HEK293T (cell line): ENCODE results near the gene PLCB2.

Source experiments
- CTCF ChIA-PET: fragments of 350-600 bp; formaldehyde crosslinking; extraction: SDS; loops from one replicate; lab custom pipeline; 2021; ENCODE audit warnings: antibody characterized with exemption, inconsistent platforms; lab: Yijun Ruan, JAX
- POLR2A ChIA-PET: fragments of 350-600 bp; formaldehyde crosslinking; extraction: SDS; loops from one replicate; lab custom pipeline; 2020; ENCODE audit warnings: antibody characterized with exemption, inconsistent platforms; lab: Yijun Ruan, JAX
- DNase-seq: peaks from one replicate; pipeline ENCODE4 v3.0.0; 2012; ENCODE audit warnings: mixed read lengths; ENCODE audit errors: extremely low spot score
- ARNT ChIP-seq: fragments of 450-650 bp; IDR thresholded peaks from 2 replicates; pipeline ENCODE4 v1.6.1; 2017; ENCODE audit warnings: mild to moderate bottlenecking
- BHLHE40 ChIP-seq: fragments of 450-650 bp; IDR thresholded peaks from 2 replicates; pipeline ENCODE4 v1.6.1; 2016; ENCODE audit warnings: mild to moderate bottlenecking, moderate library complexity, borderline replicate concordance
- CTBP1 ChIP-seq: fragments of 450-650 bp; IDR thresholded peaks from 2 replicates; pipeline ENCODE4 v1.6.1; 2016; ENCODE audit warnings: borderline replicate concordance
- ELF4 ChIP-seq: fragments of 450-650 bp; IDR thresholded peaks from 2 replicates; pipeline ENCODE4 v1.6.1; 2017; ENCODE audit warnings: antibody characterized with exemption
- FOXA1 ChIP-seq: fragments of 450-650 bp; IDR thresholded peaks from 2 replicates; pipeline ENCODE4 v1.6.1; 2016; ENCODE audit warnings: mild to moderate bottlenecking
- FOXK2 ChIP-seq: fragments of 450-650 bp; IDR thresholded peaks from 2 replicates; pipeline ENCODE4 v1.6.1; 2016; ENCODE audit warnings: mild to moderate bottlenecking
- FOXM1 ChIP-seq: fragments of 450-650 bp; IDR thresholded peaks from 2 replicates; pipeline ENCODE4 v1.6.1; 2017; ENCODE audit warnings: mild to moderate bottlenecking, borderline replicate concordance
- HDGF ChIP-seq: fragments of 450-650 bp; IDR thresholded peaks from 2 replicates; pipeline ENCODE4 v1.6.1; 2017; ENCODE audit warnings: antibody characterized with exemption, borderline replicate concordance
- L3MBTL2 ChIP-seq: fragments of 450-650 bp; conservative IDR thresholded peaks from 2 replicates; pipeline ENCODE4 v1.6.1; 2016; ENCODE audit warnings: mild to moderate bottlenecking
- LEF1 ChIP-seq: fragments of 450-650 bp; IDR thresholded peaks from 2 replicates; pipeline ENCODE4 v1.6.1; 2017; ENCODE audit warnings: mild to moderate bottlenecking, borderline replicate concordance
- NFRKB ChIP-seq: fragments of 450-650 bp; IDR thresholded peaks from 2 replicates; pipeline ENCODE4 v1.6.1; 2016; ENCODE audit warnings: mild to moderate bottlenecking, moderate library complexity
- SP1 ChIP-seq: fragments of 450-650 bp; IDR thresholded peaks from 2 replicates; pipeline ENCODE4 v1.6.1; 2017
- SUZ12 ChIP-seq: fragments of 450-650 bp; IDR thresholded peaks from 2 replicates; pipeline ENCODE4 v1.6.1; 2016; ENCODE audit warnings: mild to moderate bottlenecking
- TARDBP ChIP-seq: fragments of 450-650 bp; IDR thresholded peaks from 2 replicates; pipeline ENCODE4 v1.6.1; 2016
- ZNF384 ChIP-seq: fragments of 450-650 bp; IDR thresholded peaks from 2 replicates; pipeline ENCODE4 v1.6.1; 2016
- TF ChIP-seq, protein P1 (sequence below): fragments of 450-650 bp; IDR thresholded peaks from 2 replicates; pipeline ENCODE4 v1.6.1; 2016

PLCB2 gene

DNA sequence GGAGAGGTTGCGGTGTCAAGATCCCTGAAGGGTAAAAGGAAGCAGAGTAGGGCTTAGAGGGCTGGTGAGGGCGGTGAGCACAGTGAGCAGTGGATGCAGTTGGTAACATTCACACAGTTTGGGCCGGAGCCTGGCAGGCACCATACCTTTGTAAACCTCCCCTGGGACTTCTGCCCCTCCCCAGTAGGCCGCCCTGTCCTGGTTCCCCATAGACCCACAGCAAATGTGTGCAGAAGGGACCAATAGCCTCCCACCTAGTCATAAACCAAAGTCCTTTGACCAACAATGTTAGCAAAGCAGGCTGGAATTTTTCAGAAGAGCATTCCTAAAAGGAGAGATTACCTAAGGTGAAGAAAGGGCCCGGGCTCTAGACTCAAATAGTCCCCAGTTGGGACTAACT, 41.4 kb upstream of the PLCB2 start:
- TF ChIP-seq NFRKB (no peak), CTBP1 (no peak), ELF4 (no peak)
- no peak for DNase-seq
- ChIA-PET CTCF (no interaction called here), POLR2A (interaction anchor here (0.9 kb wide), 1 partner anchor 12 kb away, joined by 3 read pairs; no protein-coding TSS in a partner anchor)

DNA sequence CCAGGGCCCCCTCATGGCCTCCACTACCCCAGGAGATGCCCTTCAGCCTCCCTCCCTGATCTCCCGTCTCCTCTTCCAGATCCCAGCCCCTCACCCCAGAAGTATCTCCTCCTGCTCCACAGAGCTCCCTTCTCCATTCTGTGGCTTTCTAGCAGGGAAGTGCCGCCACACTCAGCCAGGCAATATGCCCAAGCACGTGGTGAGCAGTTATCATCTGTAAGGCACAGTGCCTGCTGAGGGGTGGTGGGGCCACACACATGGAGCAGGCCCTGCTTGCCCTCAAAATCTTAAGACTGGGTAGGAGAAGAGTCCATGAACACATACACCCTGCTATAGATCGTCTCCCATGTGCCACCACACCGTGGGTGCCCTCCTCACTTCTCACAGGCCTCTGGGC, 40.7 kb upstream of the PLCB2 start:
- ChIA-PET CTCF (no interaction called here), POLR2A (interaction anchor here (1.4 kb wide), 1 partner anchor 57 kb away, joined by 3 read pairs; the partner anchor contains the start of gene IVD)
- TF ChIP-seq FOXK2 = no peak
- TF ChIP-seq ZNF384 = no peak
- TF ChIP-seq CTBP1 = no peak
- TF ChIP-seq ELF4 = no peak
- no peak for TF ChIP-seq TARDBP
- DNase-seq = no peak

DNA sequence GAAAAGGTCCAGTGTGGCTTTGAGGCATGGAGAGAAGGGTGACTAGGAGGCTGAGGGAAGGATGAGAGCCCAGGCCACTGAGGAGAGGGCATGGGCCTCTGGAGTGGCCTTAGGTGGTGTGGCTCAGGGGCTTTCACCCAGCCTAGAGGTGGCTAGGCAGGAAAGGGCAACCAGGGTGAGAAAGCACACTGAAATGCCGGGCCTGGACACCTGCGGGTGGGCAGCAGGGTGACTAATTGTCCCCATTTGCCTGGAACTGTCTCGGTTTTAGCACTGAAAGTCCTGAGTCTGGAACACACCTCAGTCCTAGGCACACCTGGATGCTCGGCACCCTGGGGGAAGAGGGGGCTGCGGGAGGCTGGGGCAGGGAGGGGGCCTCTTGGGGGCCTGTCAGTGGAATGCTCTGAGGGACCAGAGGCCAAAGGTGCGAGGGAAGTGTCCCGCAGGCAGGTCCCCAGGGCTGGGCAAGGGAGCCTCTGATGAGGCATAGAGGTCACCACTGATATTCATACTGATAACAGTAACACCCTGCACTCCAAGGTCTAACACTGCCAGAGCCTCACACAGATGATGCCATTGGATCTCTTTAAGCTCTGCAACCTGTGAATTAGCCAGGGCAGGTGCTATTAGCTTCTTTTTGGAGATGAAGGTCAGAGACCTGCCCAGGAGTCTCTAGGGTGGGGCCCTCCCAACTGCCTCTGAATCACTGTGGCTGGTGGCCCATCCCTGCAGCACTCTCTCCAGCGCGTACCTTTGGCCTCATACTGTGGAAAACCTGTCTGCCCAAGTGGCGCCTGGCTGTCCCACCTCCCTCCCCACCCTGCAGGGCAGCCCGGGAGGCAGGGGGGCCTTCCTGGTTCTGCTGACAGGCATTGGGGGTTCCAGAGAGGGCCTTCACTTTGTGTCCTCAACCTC, 40.1 kb upstream of the PLCB2 start:
- TF ChIP-seq NFRKB (no peak), LEF1 (no peak), ZNF384 (no peak), BHLHE40 (no peak), SP1 (no peak), FOXM1 (no peak), FOXK2 (no peak), ELF4 (no peak), CTBP1 (no peak), HDGF (no peak), SUZ12 (no peak), ARNT (no peak), TARDBP (no peak), L3MBTL2 (no peak), FOXA1 (no peak)
- TF ChIP-seq, protein P1, sequence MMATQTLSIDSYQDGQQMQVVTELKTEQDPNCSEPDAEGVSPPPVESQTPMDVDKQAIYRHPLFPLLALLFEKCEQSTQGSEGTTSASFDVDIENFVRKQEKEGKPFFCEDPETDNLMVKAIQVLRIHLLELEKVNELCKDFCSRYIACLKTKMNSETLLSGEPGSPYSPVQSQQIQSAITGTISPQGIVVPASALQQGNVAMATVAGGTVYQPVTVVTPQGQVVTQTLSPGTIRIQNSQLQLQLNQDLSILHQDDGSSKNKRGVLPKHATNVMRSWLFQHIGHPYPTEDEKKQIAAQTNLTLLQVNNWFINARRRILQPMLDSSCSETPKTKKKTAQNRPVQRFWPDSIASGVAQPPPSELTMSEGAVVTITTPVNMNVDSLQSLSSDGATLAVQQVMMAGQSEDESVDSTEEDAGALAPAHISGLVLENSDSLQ = no peak
- POLR2A ChIA-PET = interaction anchor here (1.4 kb wide), 1 partner anchor 58 kb away, joined by 3 read pairs; the partner anchor contains the start of gene IVD
- CTCF ChIA-PET = no interaction called here
- DNase-seq = no peak

DNA sequence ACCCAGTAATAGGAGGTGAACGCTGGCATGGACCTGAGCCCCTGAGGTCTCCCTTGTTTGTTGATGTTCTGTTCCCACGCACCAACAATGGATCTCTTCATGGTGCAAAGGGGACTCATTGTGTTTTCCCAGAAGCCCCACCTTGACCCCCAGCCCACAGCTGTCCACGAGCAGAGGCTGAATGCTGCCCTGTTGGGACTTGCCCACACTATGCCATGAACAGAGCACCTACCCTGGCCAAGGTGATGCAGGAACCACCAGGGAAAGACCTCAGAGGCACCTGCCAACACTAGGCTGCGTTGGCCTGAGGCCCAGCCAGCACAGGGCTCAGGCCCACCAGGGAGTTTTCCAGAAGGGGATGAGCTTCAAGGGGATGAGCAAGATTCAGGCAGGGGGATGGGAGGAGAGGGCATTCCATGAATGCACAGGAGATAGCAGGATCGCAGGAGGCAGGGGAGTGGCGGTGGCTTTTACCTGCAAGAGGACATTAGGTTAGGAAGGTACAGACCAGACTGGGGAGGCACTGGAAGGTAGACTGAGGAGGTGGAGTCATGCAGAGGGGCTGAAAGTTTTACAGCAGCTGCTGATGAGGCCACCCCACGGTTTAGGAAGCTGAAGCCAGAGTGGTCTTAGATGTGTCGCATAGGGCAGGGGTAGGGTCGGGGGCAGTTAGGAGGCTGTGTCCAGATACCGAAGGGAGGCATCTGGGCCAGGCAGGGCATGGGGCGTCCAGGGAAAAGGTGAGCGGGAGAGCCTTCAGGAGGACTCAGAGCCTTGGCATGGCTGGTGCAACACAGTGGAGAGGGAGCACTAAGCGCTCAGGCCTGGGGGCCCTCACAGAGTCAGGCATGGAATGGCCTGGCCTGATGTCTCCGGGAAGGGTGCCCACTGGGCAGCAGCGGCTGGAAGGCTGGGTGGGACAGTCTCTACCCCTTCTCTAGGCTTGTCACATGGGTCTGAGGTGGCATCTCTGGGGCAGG, 39.1 kb upstream of the PLCB2 start:
- no peak for DNase-seq
- no peak for TF ChIP-seq ZNF384
- TF ChIP-seq TARDBP = no peak
- TF ChIP-seq HDGF = no peak
- TF ChIP-seq BHLHE40 = no peak
- no peak for TF ChIP-seq FOXA1
- TF ChIP-seq L3MBTL2 = no peak
- TF ChIP-seq, protein P1 = no peak
- ChIA-PET POLR2A (interaction anchor here (1.7 kb wide), 1 partner anchor 59 kb away, joined by 3 read pairs; the partner anchor contains the start of gene IVD), CTCF (interaction anchor here (0.6 kb wide), 1 partner anchor 16 kb away, joined by 3 read pairs; no protein-coding TSS in a partner anchor)

DNA sequence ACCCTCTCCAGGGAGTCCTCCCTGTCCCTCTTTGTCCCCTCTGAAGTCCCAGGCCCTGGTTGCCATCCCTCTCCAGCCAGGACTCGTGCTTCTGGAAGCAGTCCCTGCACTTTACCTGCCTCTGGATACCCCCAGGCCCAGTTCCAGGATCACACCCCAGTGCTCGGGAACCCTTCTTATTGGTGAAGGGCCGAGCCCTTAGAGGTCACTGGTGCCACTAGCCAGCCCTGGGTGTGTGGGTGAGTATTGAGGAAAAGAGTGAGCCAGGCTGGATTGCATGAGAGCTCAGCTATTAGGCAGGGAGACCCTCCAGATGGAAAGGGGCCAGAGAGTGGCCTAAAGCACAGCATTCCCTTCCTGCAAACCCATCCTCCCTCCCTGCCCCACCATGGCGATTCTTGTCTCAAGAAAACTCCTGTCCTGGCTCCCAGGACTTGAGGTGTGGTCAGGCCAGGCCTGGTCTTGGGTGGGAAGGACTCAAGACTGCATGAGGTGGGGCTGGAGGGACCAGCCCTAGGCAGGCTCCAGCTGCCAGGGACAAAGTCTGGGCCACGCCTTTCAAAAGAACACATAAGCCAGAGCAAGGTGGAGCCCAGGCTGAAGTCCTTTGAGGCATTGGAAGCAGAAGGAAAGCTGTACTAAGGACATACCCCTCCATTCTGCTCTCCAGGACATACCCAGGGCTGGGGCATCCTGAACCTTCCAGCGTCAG, 38.3 kb upstream of the PLCB2 start:
- DNase-seq = no peak
- CTCF ChIA-PET = interaction anchor here (1.1 to 2.1 kb wide), 2 partner anchors 11 to 67 kb away, joined by 6 to 7 read pairs; partner anchors contain the start of gene DISP2
- POLR2A ChIA-PET = interaction anchor here (1.7 kb wide), 1 partner anchor 59 kb away, joined by 3 read pairs; the partner anchor contains the start of gene IVD
- TF ChIP-seq, protein P1 = no peak
- TF ChIP-seq L3MBTL2 = no peak
- TF ChIP-seq TARDBP = no peak
- TF ChIP-seq FOXA1 = no peak
- TF ChIP-seq ELF4 = no peak
- TF ChIP-seq HDGF = no peak
- TF ChIP-seq BHLHE40 = no peak
- TF ChIP-seq NFRKB = no peak
- no peak for TF ChIP-seq FOXM1
- no peak for TF ChIP-seq CTBP1
